ENCODE results near the gene EML6.

EML6 gene

GRCh38 chr2:54904836-54905235 lies 181.4 kb downstream of the EML6 start:
- DNase-seq (ENCODE audit: low read depth in 1 of 2, low spot score in 1 of 2): no peak

GRCh38 chr2:54906716-54907115 lies 183.3 kb downstream of the EML6 start:
- DNase-seq (ENCODE audit: low read depth in 1 of 2, low spot score in 1 of 2): no peak

GRCh38 chr2:54907663-54908062 lies 184.2 kb downstream of the EML6 start:
- no peak for DNase-seq (ENCODE audit: low read depth in 1 of 2, low spot score in 1 of 2)

- no peak for DNase-seq (ENCODE audit: low read depth in 1 of 2, low spot score in 1 of 2)
These were observed 185.1 kb downstream of the EML6 start for GRCh38 chr2:54908591-54908990.

GRCh38 chr2:54909001-54909400 lies 185.5 kb downstream of the EML6 start:
- no peak for DNase-seq (ENCODE audit: low read depth in 1 of 2, low spot score in 1 of 2)

- DNase-seq (ENCODE audit: low read depth in 1 of 2, low spot score in 1 of 2): no peak
These were observed 188.8 kb downstream of the EML6 start for GRCh38 chr2:54912305-54912704.

- DNase-seq (ENCODE audit: low read depth in 1 of 2, low spot score in 1 of 2): no peak
These were observed 189.4 kb downstream of the EML6 start for GRCh38 chr2:54912893-54913292.

GRCh38 chr2:54914637-54915036 lies 191.2 kb downstream of the EML6 start:
- DNase-seq (ENCODE audit: low read depth in 1 of 2, low spot score in 1 of 2): no peak

GRCh38 chr2:54915101-54915500 lies 191.6 kb downstream of the EML6 start:
- no peak for DNase-seq (ENCODE audit: low read depth in 1 of 2, low spot score in 1 of 2)

GRCh38 chr2:54916637-54917036 lies 193.2 kb downstream of the EML6 start:
- DNase-seq (ENCODE audit: low read depth in 1 of 2, low spot score in 1 of 2): no peak

- no peak for DNase-seq (ENCODE audit: low read depth in 1 of 2, low spot score in 1 of 2)
These were observed 195.3 kb downstream of the EML6 start for GRCh38 chr2:54918647-54919280.

- no peak for DNase-seq (ENCODE audit: low read depth in 1 of 2, low spot score in 1 of 2)
These were observed 197.2 kb downstream of the EML6 start for GRCh38 chr2:54920660-54921059.

- DNase-seq (ENCODE audit: low read depth in 1 of 2, low spot score in 1 of 2): no peak
These were observed 200.7 kb downstream of the EML6 start for GRCh38 chr2:54924121-54924520.

- DNase-seq (ENCODE audit: low read depth in 1 of 2, low spot score in 1 of 2): no peak
These were observed 201.6 kb downstream of the EML6 start for GRCh38 chr2:54925022-54925421.

- DNase-seq (ENCODE audit: low read depth in 1 of 2, low spot score in 1 of 2): no peak
These were observed 203.8 kb downstream of the EML6 start for GRCh38 chr2:54927085-54927750.

- DNase-seq (ENCODE audit: low read depth in 1 of 2, low spot score in 1 of 2): no peak
These were observed 204.5 kb downstream of the EML6 start for GRCh38 chr2:54927751-54928615.

GRCh38 chr2:54928719-54929118 lies 205.3 kb downstream of the EML6 start:
- DNase-seq (ENCODE audit: low read depth in 1 of 2, low spot score in 1 of 2): no peak

GRCh38 chr2:54931473-54931872 lies 208.0 kb downstream of the EML6 start:
- DNase-seq (ENCODE audit: low read depth in 1 of 2, low spot score in 1 of 2): no peak

GRCh38 chr2:54935389-54935788 lies 211.9 kb downstream of the EML6 start:
- no peak for DNase-seq (ENCODE audit: low read depth in 1 of 2, low spot score in 1 of 2)

- no peak for DNase-seq (ENCODE audit: low read depth in 1 of 2, low spot score in 1 of 2)
These were observed 213.3 kb downstream of the EML6 start for GRCh38 chr2:54936766-54937165.

- no peak for DNase-seq (ENCODE audit: low read depth in 1 of 2, low spot score in 1 of 2)
These were observed 216.1 kb downstream of the EML6 start for GRCh38 chr2:54939446-54940118.

- DNase-seq (ENCODE audit: low read depth in 1 of 2, low spot score in 1 of 2): no peak
These were observed 217.3 kb downstream of the EML6 start for GRCh38 chr2:54940723-54941122.
